Ascending aorta (tissue), 2 donors: ENCODE data around the gene PCDH9. TPM values are rescaled to one million over a fixed set of nuclear protein-coding genes. Genes with fewer than 3 reads are reported as not detected.

Experiments used
- DNase-seq, 2 donors: peaks; one replicate each; pipeline ENCODE4 v3.0.0-alpha.2; 2019; ENCODE audit warnings: low spot score in 2 of 2
- H3K27ac ChIP-seq, 2 donors: fragments of 200-600 bp; sonication (generic); one replicate each; pipeline ENCODE4 v1.5.1; 2016 to 2017; ENCODE audit warnings: mild to moderate bottlenecking in 1 of 2
- H3K27me3 ChIP-seq: fragments of 200-600 bp; sonication (generic); one replicate; pipeline ENCODE4 v1.5.1; 2017
- H3K36me3 ChIP-seq, 2 donors: fragments of 200-600 bp; sonication (generic); one replicate each; pipeline ENCODE4 v1.5.1; 2016
- H3K4me1 ChIP-seq, 2 donors: fragments of 200-600 bp; sonication (generic); one replicate each; pipeline ENCODE4 v1.5.1; 2016 to 2017; ENCODE audit warnings: mild to moderate bottlenecking in 1 of 2
- H3K4me3 ChIP-seq, 2 donors: fragments of 200-600 bp; sonication (generic); one replicate each; pipeline ENCODE4 v1.5.1; 2016 to 2017; ENCODE audit warnings: mild to moderate bottlenecking in 1 of 2
- H3K9me3 ChIP-seq, 2 donors: fragments of 200-600 bp; sonication (generic); one replicate each; pipeline ENCODE4 v1.5.1; 2016
- intact Hi-C: fragments of 100-400 bp; cut with DNase I; formaldehyde crosslinking; loops from one replicate; pipeline ENCODE4 v1.15.1; 2023
- total RNA-seq: library from RNA; depleted of rRNA; stranded (reverse); fragments of >200 nt; gene quantifications from one replicate; pipeline ENCODE4 v1.1.0, GENCODE V29; 2016
- TF ChIP-seq, protein P1 (sequence below), 3 experiments: fragments of 200-600 bp in 2 of 3; fragments of 450-650 bp in 1 of 3; sonication (generic) in 2 of 3; IDR thresholded peaks; one replicate each; pipeline ENCODE4 v1.5.1; 2016 to 2019; ENCODE audit warnings: antibody characterized with exemption in 3 of 3, mild to moderate bottlenecking in 1 of 3, moderate library complexity in 1 of 3

Gene PCDH9
- total RNA-seq, 1 donor from 2014 or later: 3.6 TPM

DNA sequence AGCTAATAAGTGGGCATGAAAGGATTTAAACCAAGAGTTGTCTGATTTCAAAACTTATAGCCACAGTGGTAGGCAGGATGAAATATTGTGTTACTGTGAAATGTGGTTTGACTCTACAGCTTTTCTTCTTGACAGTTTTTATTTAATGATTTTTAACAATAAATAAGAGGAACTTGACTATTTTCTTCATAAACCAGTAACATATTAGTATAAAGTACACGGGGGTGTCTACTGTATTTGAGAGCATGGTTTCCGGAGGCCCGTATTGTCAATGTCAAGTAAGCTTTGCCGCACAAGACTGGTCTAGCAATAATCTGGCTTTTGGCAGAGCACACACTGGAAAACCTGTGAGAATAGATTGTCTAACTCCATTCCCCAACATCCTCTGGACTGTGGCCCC lies 894.5 kb downstream of the PCDH9 start:
- Histone ChIP-seq H3K27me3 (no peaks in the 10 kb centered on the region), H3K4me3 (no peak overlapping the region), H3K9me3 (no peaks in the 10 kb centered on the region), H3K27ac (no peak overlapping the region), H3K36me3 (no peaks in the 10 kb centered on the region), H3K4me1 (no peaks in the 10 kb centered on the region)
- TF ChIP-seq, protein P1, sequence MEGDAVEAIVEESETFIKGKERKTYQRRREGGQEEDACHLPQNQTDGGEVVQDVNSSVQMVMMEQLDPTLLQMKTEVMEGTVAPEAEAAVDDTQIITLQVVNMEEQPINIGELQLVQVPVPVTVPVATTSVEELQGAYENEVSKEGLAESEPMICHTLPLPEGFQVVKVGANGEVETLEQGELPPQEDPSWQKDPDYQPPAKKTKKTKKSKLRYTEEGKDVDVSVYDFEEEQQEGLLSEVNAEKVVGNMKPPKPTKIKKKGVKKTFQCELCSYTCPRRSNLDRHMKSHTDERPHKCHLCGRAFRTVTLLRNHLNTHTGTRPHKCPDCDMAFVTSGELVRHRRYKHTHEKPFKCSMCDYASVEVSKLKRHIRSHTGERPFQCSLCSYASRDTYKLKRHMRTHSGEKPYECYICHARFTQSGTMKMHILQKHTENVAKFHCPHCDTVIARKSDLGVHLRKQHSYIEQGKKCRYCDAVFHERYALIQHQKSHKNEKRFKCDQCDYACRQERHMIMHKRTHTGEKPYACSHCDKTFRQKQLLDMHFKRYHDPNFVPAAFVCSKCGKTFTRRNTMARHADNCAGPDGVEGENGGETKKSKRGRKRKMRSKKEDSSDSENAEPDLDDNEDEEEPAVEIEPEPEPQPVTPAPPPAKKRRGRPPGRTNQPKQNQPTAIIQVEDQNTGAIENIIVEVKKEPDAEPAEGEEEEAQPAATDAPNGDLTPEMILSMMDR (IDR thresholded peaks at IDR 0.05): no peak
- intact Hi-C loops: no loop called here
- DNase-seq: no peak

DNA sequence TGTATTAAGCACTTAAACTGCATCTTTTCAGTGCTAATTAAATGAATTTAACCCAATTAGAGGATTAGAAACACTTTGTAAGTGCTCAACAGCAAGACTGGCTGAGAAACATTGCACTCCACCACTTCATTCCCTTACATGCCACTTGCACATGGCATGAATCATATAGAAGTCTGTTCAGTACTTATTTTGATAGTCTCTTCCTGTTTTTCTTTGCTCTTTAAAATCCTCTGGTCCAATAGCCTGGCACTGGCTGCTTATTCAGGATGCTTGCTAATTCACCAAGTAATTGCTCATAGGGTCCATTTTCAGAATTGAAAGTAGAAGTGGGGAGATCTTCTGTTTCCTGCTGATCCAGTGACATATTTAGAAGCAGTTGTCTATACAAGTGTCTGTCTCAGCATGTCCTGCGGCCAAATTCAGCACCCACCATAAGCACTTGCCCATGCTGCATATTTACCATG lies 900.1 kb downstream of the PCDH9 start:
- DNase-seq: no peak
- intact Hi-C loops: no loop called here
- no peak overlapping the region for H3K4me3 ChIP-seq

DNA sequence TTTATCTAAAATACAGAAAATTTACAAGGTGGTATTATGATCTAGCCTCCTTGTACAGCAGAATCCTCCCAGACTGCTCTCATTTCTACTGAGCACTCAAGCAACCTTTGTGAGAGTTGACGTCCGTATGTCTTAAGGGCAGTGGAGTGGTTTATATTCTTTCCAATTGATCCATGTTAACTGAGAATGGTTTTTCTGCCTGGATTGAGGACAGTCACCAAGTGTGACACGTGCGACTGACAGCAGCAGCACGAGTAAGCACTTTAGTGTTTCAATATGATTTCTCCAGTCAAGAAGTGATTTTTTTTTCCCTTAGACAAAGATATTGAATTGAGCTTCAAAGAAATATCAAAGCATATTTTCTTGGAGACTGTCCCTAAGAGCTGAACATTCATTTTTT lies 901.7 kb downstream of the PCDH9 start:
- Histone ChIP-seq H3K4me1 (no peaks in the 10 kb centered on the region), H3K27me3 (no peaks in the 10 kb centered on the region), H3K9me3 (no peaks in the 10 kb centered on the region), H3K36me3 (no peaks in the 10 kb centered on the region), H3K4me3 (no peak overlapping the region), H3K27ac (no peak overlapping the region)
- no peak for DNase-seq
- intact Hi-C loops: no loop called here
- TF ChIP-seq, protein P1 (IDR thresholded peaks at IDR 0.05): no peak

More for the DNA sequence above, 900.1 kb downstream of the PCDH9 start:
- no peaks in the 10 kb centered on the region for H3K9me3 ChIP-seq
- TF ChIP-seq, protein P1 (IDR thresholded peaks at IDR 0.05): no peak
- H3K4me1 ChIP-seq: no peaks in the 10 kb centered on the region
- H3K36me3 ChIP-seq: no peaks in the 10 kb centered on the region
- H3K27ac ChIP-seq: no peak overlapping the region
- no peaks in the 10 kb centered on the region for H3K27me3 ChIP-seq

DNA sequence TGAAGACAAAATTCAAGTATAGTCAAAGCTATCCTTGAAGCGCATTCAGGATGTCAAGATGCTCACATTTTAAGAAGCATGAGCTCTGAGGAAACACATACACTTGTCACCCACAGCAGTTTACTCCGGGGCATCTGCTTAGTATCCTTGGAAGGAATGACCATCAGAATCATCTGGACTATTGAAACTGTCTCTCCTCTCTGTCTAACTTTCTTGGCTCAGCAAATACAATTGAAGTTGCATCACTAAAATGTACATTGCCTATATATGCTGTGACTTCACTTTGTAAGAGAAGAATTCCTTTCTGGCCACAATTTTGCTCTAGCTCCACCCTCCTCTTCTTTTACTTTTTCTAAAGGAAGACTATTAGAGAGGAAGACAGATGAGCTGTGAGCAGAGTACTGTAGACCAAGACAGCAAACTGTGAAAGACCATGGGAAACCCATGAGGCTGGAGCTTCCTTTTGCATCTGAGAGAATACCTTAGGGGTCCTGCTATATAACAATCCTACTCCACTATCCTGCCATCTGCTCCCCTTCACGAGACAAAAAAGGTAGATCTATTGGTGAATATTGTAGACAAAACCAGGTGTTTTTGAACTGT lies 906.3 kb downstream of the PCDH9 start:
- TF ChIP-seq, protein P1 (IDR thresholded peaks at IDR 0.05): no peak
- H3K9me3 ChIP-seq: no peaks in the 10 kb centered on the region
- no peak overlapping the region for H3K4me3 ChIP-seq
- no peak for DNase-seq
- H3K27me3 ChIP-seq: no peaks in the 10 kb centered on the region
- no peaks in the 10 kb centered on the region for H3K4me1 ChIP-seq
- intact Hi-C loops: no loop called here
- no peak overlapping the region for H3K27ac ChIP-seq
- no peaks in the 10 kb centered on the region for H3K36me3 ChIP-seq

DNA sequence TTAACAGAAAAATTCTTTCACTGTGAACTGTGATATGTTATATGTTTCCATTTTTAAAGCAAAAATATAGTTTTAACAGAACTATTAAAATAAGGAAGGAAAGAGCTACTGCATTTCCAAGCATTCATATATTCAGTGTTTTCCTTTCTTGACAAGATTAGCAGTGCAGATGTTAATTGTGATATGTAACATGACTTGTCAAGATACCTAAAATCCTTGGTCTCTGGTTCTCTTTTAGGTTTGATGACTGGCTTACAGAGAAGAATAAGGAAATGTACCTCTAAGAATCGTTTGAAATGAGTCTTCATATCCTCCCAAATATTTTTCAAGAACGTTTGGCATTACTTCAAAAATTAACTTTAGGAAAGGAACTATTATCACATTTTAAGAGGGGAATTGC lies 907.2 kb downstream of the PCDH9 start:
- Histone ChIP-seq H3K27me3 (no peaks in the 10 kb centered on the region), H3K27ac (no peak overlapping the region), H3K4me1 (no peaks in the 10 kb centered on the region), H3K4me3 (no peak overlapping the region), H3K9me3 (no peaks in the 10 kb centered on the region), H3K36me3 (no peaks in the 10 kb centered on the region)
- DNase-seq: no peak
- TF ChIP-seq, protein P1 (IDR thresholded peaks at IDR 0.05): no peak
- intact Hi-C loops: no loop called here
